Measurements from ENCODE around the gene OR10T2. TPM values are rescaled to one million over a fixed set of nuclear protein-coding genes. Genes with fewer than 3 reads are reported as not detected.
"Not testable (repeated sequence)": the region's sequence is repeated elsewhere in the genome, so short reads cannot be mapped to it uniquely, and the experiment has no call there.

Gene OR10T2, protein sequence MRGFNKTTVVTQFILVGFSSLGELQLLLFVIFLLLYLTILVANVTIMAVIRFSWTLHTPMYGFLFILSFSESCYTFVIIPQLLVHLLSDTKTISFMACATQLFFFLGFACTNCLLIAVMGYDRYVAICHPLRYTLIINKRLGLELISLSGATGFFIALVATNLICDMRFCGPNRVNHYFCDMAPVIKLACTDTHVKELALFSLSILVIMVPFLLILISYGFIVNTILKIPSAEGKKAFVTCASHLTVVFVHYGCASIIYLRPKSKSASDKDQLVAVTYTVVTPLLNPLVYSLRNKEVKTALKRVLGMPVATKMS
- total RNA-seq (2014; rRNA removed; shearing (Covaris generic)) = not detected in 2 replicates

GRCh38 chr1:158398818-158399514 lies at the start of gene OR10T2:
Gene OR10T2, minus strand, starts transcription at chr1:158399466. Its CDS starts 0 bp downstream, at chr1:158399466.
- no peak within 1 kb of the TSS for H3K4me3 ChIP-seq
- peaks cover 13% of the 10 kb centered on the region; the same call in 1 of the 2 replicates for H3K4me1 ChIP-seq
- peak within 1 kb of the TSS; percentile 69 for H3K27ac ChIP-seq
- no peaks in the 10 kb centered on the region for H3K36me3 ChIP-seq
- H3K27me3 ChIP-seq = no peaks in the 10 kb centered on the region; the same call in 1 of the 2 replicates
- DNase-seq = peak; percentile 50 to 74
- H3K9me3 ChIP-seq (replicated peaks) = no peaks in the 10 kb centered on the region

- no peak overlapping the region for H3K27ac ChIP-seq
- no peaks in the 10 kb centered on the region for H3K4me1 ChIP-seq
- H3K36me3 ChIP-seq = no peaks in the 10 kb centered on the region
- no peak overlapping the region for H3K4me3 ChIP-seq
- no peaks in the 10 kb centered on the region for H3K9me3 ChIP-seq (replicated peaks)
- DNase-seq = no peak
- H3K27me3 ChIP-seq = no peaks in the 10 kb centered on the region
These were observed 46.1 kb upstream of the OR10T2 start for GRCh38 chr1:158445376-158445775.

DNA sequence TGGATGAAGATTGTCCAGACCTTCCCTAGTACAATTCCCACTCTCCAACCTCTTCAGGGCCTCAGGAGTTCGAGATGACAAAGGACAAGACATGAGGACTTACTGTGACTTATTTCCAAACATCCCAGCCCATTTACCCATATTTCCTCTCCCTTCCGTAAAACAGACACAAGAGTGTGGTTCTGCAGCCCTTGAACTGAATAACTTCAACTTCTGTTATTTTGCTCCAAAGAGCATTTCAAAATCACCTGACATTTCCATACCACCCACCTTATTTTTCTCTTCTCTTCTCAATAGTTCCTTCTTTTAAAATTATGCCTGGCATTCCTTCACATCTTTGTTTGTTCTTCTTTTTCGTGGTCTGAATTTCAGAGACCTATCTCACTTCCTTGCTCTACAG lies 35.5 kb upstream of the OR10T2 start:
- Histone ChIP-seq H3K27ac (no peak overlapping the region), H3K4me3 (no peak overlapping the region), H3K4me1 (no peaks in the 10 kb centered on the region), H3K27me3 (no peaks in the 10 kb centered on the region), H3K36me3 (no peaks in the 10 kb centered on the region), H3K9me3 (replicated peaks) (no peaks in the 10 kb centered on the region)
- DNase-seq = no peak

- not testable (repeated sequence) for H3K4me1 ChIP-seq; H3K9me3 ChIP-seq (replicated peaks); DNase-seq; H3K36me3 ChIP-seq; H3K4me3 ChIP-seq; H3K27ac ChIP-seq; H3K27me3 ChIP-seq
These were observed 30.9 kb upstream of the OR10T2 start for GRCh38 chr1:158430163-158430562.

DNA sequence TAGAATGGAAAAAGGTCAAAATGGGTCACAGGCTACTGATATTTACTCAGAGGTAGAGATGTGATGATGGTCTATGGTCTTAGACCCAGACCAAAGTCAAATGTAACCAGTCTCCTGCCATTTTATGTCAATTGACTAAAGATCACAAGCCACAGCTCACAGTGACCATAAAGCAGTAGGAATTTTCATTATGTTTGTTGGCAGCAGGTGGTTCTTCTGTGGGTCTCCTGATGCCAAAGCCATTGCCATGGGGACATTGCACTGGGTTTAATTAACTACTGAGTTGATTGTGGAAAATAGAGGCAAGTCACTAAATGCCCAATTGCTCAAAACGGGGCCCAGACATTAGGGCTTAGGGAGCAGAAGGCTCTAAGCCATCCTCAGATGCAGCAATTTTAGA lies 26.9 kb upstream of the OR10T2 start, which contains the start of gene OR10K2:
TSS of gene OR10K2 (minus strand) at position 101 of the 400 bp plus-strand sequence. CDS start 5,371 bp downstream, outside the sequence.
- Histone ChIP-seq H3K27me3 (no peaks in the 10 kb centered on the region), H3K4me3 (no peak within 1 kb of the TSS), H3K9me3 (replicated peaks) (no peaks in the 10 kb centered on the region), H3K36me3 (no peaks in the 10 kb centered on the region), H3K27ac (no peak within 1 kb of the TSS), H3K4me1 (no peaks in the 10 kb centered on the region)
- DNase-seq = no peak

DNA sequence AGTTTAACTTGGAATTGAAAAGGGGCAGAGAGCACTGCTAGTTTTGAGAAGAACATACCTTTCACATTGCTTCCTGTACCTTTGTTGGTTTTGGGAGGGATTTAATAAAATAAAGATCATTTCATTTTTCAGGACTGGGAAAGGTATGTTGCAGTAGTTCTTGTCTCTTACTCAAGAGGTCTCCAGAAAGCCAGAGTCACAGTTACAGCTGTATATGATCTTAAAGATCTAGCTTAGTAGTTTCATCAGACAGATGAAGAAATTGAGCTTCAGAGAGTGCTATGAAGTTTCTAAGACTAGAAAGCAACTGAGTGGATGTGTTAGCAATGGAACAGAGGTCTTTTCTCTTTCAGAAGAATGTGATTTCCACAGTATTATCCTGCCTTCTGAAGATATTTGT lies 25.8 kb upstream of the OR10T2 start:
- Histone ChIP-seq H3K4me3 (no peak overlapping the region), H3K27me3 (no peaks in the 10 kb centered on the region), H3K9me3 (replicated peaks) (no peaks in the 10 kb centered on the region), H3K36me3 (no peaks in the 10 kb centered on the region), H3K27ac (no peak overlapping the region), H3K4me1 (no peaks in the 10 kb centered on the region)
- no peak for DNase-seq

DNA sequence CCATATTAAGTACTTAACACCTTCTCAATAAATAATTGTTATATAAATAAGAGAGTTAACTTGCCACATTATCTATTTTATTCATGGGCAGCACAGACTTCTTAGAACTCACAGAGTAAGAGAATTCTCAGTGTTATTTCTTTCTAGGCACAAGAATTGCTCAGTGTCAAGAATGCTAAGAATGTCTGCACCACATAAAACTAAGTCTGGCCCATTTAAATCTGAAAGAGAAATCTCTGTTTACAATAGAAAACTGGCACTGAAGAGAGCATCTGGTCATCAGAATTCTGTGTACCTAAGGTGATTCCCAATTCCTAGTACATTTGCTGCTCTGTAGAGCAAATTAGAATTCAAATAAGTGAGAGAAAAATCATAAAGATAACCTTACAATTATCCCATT lies 22.9 kb upstream of the OR10T2 start:
- Histone ChIP-seq H3K9me3 (replicated peaks) (no peaks in the 10 kb centered on the region), H3K36me3 (no peaks in the 10 kb centered on the region), H3K27me3 (no peaks in the 10 kb centered on the region), H3K27ac (no peak overlapping the region), H3K4me1 (no peaks in the 10 kb centered on the region), H3K4me3 (no peak overlapping the region)
- DNase-seq = no peak

- DNase-seq = no peak
- H3K27ac ChIP-seq = no peak overlapping the region
- H3K4me3 ChIP-seq = no peak overlapping the region
- no peaks in the 10 kb centered on the region for H3K36me3 ChIP-seq
- H3K27me3 ChIP-seq = no peaks in the 10 kb centered on the region
- no peaks in the 10 kb centered on the region for H3K9me3 ChIP-seq (replicated peaks)
- H3K4me1 ChIP-seq = no peaks in the 10 kb centered on the region
These were observed 18.3 kb upstream of the OR10T2 start for GRCh38 chr1:158417586-158417985.

DNA sequence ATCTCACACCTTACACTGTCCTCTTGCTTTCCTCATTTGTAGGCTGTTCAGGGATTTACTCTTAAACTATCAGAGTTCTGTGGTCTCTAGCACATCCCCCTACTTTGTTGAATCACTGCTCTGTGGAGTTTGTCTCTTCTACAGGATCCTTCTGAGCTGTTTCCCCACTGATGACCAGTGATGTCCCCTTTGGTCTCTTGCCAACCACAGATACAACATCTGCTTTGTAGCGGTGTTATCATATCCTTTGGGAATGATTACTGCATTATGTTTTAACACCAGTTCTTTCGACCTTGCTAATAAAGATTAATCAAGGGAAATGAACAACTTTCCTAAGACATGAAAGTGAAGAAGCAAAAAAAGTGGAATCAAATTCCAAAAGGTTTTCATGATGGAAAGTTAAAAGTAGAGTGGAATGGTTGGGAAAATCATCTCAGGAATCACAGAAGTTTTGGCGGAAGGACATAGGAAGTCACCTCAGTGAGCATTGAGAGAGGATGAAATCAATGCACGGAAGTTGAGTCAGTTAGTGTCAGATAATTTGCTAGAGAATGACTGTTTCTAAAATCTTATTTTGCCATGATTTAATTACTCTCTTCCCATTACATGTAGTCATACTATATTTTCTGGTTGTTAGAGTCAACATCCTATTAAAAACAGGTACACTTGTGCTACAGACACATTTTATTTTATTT lies 15.5 kb upstream of the OR10T2 start:
- Histone ChIP-seq H3K36me3 (no peaks in the 10 kb centered on the region), H3K9me3 (replicated peaks) (no peaks in the 10 kb centered on the region)

DNA sequence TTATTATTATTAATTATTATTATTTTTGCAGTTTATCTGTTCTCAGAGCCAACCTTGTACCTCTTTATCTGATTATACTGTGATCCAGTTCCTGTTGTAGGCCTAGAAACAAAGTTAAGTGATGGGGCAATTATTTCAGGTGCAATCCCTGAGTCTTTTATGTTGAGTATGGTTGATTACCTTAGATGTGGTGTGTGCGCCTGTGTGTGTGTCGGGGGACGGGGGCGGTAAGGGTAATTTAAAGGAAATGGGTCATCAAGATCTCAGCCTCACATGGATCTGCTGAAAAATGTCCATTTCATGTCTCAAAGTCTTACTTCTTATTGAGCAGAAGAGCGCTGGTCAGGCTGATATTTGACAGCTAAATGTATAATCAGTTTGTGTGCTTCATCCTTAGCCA lies 7.8 kb upstream of the OR10T2 start:
- no peaks in the 10 kb centered on the region for H3K27me3 ChIP-seq
- no peaks in the 10 kb centered on the region for H3K4me1 ChIP-seq
- H3K27ac ChIP-seq = no peak overlapping the region
- H3K4me3 ChIP-seq = no peak overlapping the region
- H3K36me3 ChIP-seq = no peaks in the 10 kb centered on the region
- no peaks in the 10 kb centered on the region for H3K9me3 ChIP-seq (replicated peaks)
- no peak for DNase-seq

More for the DNA sequence above, 15.5 kb upstream of the OR10T2 start:
- H3K4me1 ChIP-seq = no peaks in the 10 kb centered on the region
- no peak overlapping the region for H3K27ac ChIP-seq
- H3K4me3 ChIP-seq = no peak overlapping the region
- no peaks in the 10 kb centered on the region for H3K27me3 ChIP-seq
- DNase-seq = no peak

DNA sequence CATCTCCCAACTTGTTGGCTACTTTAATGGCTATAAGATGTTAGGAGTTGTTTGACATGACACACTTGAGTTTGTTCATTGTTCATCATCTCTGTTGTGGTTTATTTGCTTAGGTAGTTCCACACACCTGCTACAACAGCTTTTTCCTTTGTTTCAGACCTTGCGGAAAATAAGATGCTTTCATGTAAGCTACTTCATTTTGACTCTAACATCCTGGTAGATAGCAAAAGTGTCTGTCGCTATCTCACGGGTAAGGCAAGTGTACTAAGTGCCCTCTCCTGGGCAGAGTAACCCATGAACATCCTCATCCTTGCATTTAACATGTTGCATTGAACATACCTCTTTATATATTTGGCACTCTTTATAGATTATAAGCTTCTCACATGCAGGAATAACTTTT lies 1.6 kb upstream of the OR10T2 start:
- no peak for DNase-seq
- Histone ChIP-seq H3K27me3 (no peaks in the 10 kb centered on the region; the same call in 1 of the 2 replicates), H3K4me3 (no peak overlapping the region), H3K27ac (no peak overlapping the region), H3K4me1 (peaks cover 13% of the 10 kb centered on the region; the same call in 1 of the 2 replicates), H3K36me3 (no peaks in the 10 kb centered on the region), H3K9me3 (replicated peaks) (no peaks in the 10 kb centered on the region)

GRCh38 chr1:158396646-158397045 lies 2.6 kb downstream of the OR10T2 start:
- no peak overlapping the region for H3K27ac ChIP-seq
- H3K9me3 ChIP-seq (replicated peaks) = no peaks in the 10 kb centered on the region
- H3K4me3 ChIP-seq = no peak overlapping the region
- H3K36me3 ChIP-seq = no peaks in the 10 kb centered on the region
- H3K4me1 ChIP-seq = peaks cover 13% of the 10 kb centered on the region; the same call in 1 of the 2 replicates
- no peak for DNase-seq
- no peaks in the 10 kb centered on the region; the same call in 1 of the 2 replicates for H3K27me3 ChIP-seq

DNA sequence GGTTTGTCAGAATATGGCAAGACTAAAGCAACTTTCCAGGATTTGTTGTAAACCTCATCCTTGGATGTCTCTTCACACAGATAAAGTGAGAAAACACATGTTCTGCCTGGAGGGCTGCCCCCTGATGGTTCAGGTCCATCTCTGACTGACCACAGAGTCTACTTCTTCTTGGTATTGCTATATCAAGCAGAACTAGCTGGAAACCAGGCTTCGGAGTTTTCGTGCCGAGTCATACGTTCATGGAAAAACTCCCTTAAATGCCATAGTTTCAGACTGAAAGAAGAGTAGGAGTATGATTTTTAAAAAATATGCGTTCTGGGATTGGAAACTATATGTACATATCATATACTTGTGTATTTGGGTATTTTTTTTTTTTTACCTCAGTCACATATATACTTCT lies 5.8 kb downstream of the OR10T2 start:
- peaks cover under 1% of the 10 kb centered on the region; the same call in 1 of the 2 replicates for H3K4me1 ChIP-seq
- no peak overlapping the region for H3K27ac ChIP-seq
- no peaks in the 10 kb centered on the region for H3K27me3 ChIP-seq
- no peak overlapping the region for H3K4me3 ChIP-seq
- no peaks in the 10 kb centered on the region for H3K9me3 ChIP-seq (replicated peaks)
- DNase-seq = no peak
- H3K36me3 ChIP-seq = no peaks in the 10 kb centered on the region

- DNase-seq = no peak
- Histone ChIP-seq H3K4me1 (no peaks in the 10 kb centered on the region), H3K9me3 (replicated peaks) (no peaks in the 10 kb centered on the region), H3K27me3 (no peaks in the 10 kb centered on the region), H3K4me3 (no peak overlapping the region), H3K36me3 (no peaks in the 10 kb centered on the region), H3K27ac (no peak overlapping the region)
These were observed 8.2 kb downstream of the OR10T2 start for GRCh38 chr1:158391099-158391498.

DNA sequence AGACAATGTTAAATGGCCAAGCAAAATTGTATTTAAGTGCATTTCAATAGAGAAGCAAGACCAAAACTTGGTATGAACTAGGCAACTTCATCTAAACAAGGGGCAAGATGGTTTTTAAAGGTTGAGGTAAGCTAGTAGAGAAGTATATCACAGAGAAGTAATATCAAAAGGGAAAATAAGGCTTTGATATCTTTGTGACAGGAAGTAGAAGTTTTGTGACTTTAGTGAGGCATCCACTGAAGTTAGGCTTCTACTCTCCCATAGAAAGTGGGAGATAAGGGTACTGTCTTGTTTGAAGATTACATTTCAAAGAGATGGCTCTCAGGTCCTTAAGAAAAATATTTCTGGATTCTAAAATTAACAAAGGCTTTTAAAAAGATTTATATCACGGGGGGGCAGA lies 8.9 kb downstream of the OR10T2 start:
- H3K4me1 ChIP-seq = no peaks in the 10 kb centered on the region
- no peak for DNase-seq
- no peak overlapping the region for H3K27ac ChIP-seq
- H3K4me3 ChIP-seq = no peak overlapping the region
- H3K9me3 ChIP-seq (replicated peaks) = no peaks in the 10 kb centered on the region
- H3K27me3 ChIP-seq = no peaks in the 10 kb centered on the region
- no peaks in the 10 kb centered on the region for H3K36me3 ChIP-seq

Data from SJCRH30 (cell line).